ENCODE measurements around the gene WARS2.

WARS2 gene

GRCh38 chr1:119015547-119015946, 124.9 kb downstream of the WARS2 start:
- TF ChIP-seq, protein P1, sequence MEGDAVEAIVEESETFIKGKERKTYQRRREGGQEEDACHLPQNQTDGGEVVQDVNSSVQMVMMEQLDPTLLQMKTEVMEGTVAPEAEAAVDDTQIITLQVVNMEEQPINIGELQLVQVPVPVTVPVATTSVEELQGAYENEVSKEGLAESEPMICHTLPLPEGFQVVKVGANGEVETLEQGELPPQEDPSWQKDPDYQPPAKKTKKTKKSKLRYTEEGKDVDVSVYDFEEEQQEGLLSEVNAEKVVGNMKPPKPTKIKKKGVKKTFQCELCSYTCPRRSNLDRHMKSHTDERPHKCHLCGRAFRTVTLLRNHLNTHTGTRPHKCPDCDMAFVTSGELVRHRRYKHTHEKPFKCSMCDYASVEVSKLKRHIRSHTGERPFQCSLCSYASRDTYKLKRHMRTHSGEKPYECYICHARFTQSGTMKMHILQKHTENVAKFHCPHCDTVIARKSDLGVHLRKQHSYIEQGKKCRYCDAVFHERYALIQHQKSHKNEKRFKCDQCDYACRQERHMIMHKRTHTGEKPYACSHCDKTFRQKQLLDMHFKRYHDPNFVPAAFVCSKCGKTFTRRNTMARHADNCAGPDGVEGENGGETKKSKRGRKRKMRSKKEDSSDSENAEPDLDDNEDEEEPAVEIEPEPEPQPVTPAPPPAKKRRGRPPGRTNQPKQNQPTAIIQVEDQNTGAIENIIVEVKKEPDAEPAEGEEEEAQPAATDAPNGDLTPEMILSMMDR (conservative IDR thresholded peaks at IDR 0.05; ENCODE audit: low read length), result no peak
- no peak for DNase-seq (ENCODE audit: low read depth)
- no peak overlapping the region for H3K4me3 ChIP-seq (ENCODE audit: low read length)

DNA sequence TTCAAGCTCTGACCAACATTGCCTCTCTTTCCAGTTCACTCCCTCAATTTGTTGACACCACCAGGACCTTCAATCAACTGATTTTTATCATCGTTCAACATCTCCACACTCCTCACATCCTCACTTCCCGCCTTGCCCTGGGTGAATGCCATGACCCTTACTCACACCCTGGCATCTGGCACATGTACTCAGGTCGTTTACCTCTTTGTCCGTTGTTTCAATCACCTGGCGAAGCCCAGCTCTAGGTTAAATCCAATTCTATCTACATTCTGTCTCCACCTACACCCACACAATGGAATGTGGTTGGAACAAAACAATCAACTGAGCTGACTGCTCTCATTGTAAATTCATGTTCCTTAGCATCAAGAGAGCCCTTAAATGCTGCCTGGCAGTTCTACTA, 128.1 kb downstream of the WARS2 start:
- DNase-seq (ENCODE audit: low read depth), result no peak
- no peak overlapping the region for H3K4me3 ChIP-seq (ENCODE audit: low read length)
- TF ChIP-seq, protein P1 (conservative IDR thresholded peaks at IDR 0.05; ENCODE audit: low read length), result no peak

GRCh38 chr1:119011706-119012105, 128.7 kb downstream of the WARS2 start:
- peak; percentile 56 for DNase-seq (ENCODE audit: low read depth)

DNA sequence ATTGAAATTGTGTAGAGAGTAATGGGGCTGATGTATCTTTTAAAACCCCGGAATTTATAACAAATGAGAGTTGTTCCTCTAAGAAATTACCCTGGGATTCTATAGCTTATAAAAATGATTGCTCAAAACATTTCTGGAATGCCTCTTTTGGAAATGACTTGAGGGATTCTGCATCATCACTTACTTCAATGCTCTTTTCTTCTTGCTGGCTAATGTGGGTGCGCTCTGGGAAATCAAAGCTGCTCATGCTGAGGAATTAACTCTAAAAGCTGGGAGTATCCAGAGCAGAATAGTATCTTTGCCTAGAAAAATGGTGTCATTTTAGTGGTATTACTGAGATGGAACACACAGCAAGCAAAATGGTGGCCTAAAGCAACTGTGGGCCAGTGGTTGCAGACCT, 129.3 kb downstream of the WARS2 start:
- DNase-seq (ENCODE audit: low read depth), result peak; percentile 9
- no peak overlapping the region for H3K4me3 ChIP-seq (ENCODE audit: low read length)
- TF ChIP-seq, protein P1 (conservative IDR thresholded peaks at IDR 0.05; ENCODE audit: low read length), result no peak

More at GRCh38 chr1:119011706-119012105, 128.7 kb downstream of the WARS2 start:
- no peak overlapping the region for H3K4me3 ChIP-seq (ENCODE audit: low read length)
- TF ChIP-seq, protein P1 (conservative IDR thresholded peaks at IDR 0.05; ENCODE audit: low read length), result no peak

DNA sequence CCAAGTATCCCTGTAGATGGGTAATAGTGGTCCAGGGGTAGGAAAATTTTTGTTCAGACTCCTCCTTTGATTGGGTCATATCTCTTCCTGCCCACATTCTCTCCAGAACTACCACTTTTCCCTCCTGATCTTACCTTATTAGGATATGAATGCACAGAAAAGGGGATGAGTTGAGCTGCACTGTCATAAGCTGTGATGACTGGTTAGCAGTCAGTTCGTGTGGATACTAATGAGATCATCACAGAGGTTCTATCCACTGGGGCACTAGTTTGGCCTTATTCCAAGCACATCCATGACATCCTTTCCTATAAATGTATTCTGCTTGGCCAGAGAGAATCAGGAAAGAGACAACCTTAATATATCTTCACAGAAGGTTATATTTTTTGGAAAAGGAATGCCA, 130.3 kb downstream of the WARS2 start:
- peak; percentile 15 for DNase-seq (ENCODE audit: low read depth)

GRCh38 chr1:119009312-119009655, 131.2 kb downstream of the WARS2 start:
- DNase-seq (ENCODE audit: low read depth), result no peak
- H3K4me3 ChIP-seq (ENCODE audit: low read length), result no peak overlapping the region
- TF ChIP-seq, protein P1 (conservative IDR thresholded peaks at IDR 0.05; ENCODE audit: low read length), result no peak

More for the DNA sequence above, 130.3 kb downstream of the WARS2 start:
- H3K4me3 ChIP-seq (ENCODE audit: low read length), result no peak overlapping the region
- TF ChIP-seq, protein P1 (conservative IDR thresholded peaks at IDR 0.05; ENCODE audit: low read length), result no peak

- peak; percentile 65 for DNase-seq (ENCODE audit: low read depth)
- TF ChIP-seq, protein P1 (conservative IDR thresholded peaks at IDR 0.05; ENCODE audit: low read length), result peak; percentile 70
- H3K4me3 ChIP-seq (ENCODE audit: low read length), result peak overlapping the region; percentile 1
Measured at GRCh38 chr1:119008483-119009311, 131.8 kb downstream of the WARS2 start.

Data from AG10803 (cell line).